HG02938 (cell line): Measurements from ENCODE around the gene ZNF672.
A peak's percentile ranks its signal among the peaks of the same experiment; 100 is the strongest.
"Not testable (repeated sequence)": the region's sequence is repeated elsewhere in the genome, so short reads cannot be mapped to it uniquely, and the experiment has no call there.

ENCODE experiments used
- ATAC-seq: cut with Tn5 transposase; IDR thresholded peaks from one replicate; pipeline ENCODE4 v1.9.1; 2021; ENCODE audit warnings: mild to moderate bottlenecking, moderate library complexity; ENCODE audit not compliant: unreplicated experiment

The ZNF672 gene

GRCh38 chr1:248852481-248853405 is 14.7 kb downstream of the ZNF672 start:
- ATAC-seq, result peak; percentile 42

DNA sequence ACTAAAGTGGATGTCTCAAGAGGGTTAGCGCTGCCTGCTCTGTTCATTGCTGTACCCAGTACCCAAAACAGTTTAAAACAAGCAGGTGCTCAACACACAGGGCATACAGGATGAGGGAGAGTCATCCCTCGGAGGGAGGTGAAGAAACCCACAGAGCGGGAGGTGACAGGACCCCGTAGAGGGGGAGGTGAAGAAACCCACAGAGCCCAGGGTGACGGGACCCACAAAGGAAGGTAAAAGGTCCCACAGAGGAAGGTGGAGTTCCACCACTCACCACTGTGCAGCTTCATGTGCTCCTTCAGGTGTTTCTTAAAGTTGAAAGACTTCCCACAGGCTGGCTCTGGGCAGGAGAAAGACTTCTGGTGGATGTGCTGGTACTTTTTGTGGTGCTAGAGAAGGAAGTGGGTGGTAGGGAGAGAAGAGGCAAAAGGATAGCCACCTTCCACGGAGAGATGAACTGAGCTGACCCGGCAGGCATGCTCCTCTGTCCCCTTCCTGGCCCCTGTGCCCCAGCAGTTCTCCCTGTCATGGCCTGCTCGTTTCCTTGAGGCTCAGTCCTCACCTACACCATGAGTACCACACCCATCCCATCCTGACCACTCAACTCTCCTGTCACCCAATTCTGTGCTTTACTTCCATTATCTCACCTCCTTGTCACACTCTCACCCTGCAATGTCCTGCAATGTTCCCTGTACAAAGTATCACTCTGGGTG is 15.8 kb downstream of the ZNF672 start:
- no peak for ATAC-seq

DNA sequence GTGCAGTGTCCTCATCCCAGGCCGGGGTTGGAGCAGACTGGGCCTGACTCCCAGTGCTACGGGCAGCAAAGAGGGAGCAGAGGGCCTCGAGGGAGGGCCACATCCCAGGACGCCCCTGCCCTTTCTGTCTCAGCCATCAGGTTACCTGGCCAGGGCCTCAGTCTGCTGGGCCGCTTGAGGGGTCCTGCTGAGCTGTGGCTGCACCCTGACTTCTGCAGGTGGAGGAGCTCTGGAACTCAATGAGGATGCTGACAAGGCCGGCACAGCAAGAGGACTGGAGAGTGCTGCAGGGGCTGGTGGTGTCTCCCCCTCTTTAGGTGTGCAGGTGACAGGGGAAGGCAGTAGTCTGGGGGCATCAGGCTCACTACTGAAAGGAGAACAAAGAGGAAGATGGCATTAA is 17.6 kb downstream of the ZNF672 start:
- ATAC-seq, result no peak

- ATAC-seq, result no peak
Measured at GRCh38 chr1:248856176-248856575, 18.2 kb downstream of the ZNF672 start.

DNA sequence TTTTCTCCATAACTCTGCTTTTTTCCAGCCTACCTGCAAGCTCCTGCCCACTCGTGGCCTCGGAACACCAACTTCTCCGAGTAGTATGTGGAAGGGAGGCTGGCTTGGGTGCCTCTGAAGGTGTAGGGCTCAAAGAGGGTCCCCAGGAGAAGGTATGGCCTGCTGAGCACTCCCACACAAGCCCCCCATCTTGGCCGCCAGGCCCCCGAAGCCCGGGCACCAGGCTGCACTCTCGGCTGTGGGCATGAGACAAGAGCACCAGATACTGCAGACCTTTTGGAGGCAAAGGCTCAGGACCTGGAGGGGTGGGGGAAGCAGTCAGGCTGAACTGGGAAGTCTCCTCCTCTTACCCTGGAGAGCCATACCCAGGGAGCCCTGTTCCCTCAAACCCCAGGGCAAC is 19.2 kb downstream of the ZNF672 start:
- ATAC-seq, result no peak

GRCh38 chr1:248857749-248858095 is 19.7 kb downstream of the ZNF672 start:
- peak; percentile 0 for ATAC-seq

- ATAC-seq, result peak; percentile 42
Measured at GRCh38 chr1:248858096-248858890, 20.3 kb downstream of the ZNF672 start.

- ATAC-seq, result peak; percentile 68
Measured at GRCh38 chr1:248858891-248859889, 21.2 kb downstream of the ZNF672 start, which contains the start of gene ZNF692. Gene ZNF692, minus strand, starts transcription at chr1:248859085. Its CDS starts 776 bp downstream, at chr1:248858309.

DNA sequence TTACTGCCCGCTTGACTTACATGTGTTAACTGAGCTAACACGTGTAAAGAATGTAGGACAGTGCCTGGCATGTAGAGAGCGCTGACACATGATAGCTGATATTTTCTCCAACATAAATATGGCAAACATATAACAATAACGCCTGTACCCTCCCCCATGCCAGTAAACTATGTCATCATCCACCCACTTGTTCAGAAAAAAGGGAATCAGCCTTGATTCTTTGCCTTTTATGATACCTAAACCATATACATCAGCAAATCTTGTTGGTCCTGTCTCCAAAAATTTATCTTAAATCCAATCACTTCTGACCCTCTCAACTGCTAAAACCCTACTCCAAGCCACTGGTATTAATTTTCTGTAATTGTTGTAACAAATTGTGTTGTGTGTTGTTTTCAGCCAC is 22.0 kb downstream of the ZNF672 start:
- ATAC-seq, result no peak

- no peak for ATAC-seq
Measured at GRCh38 chr1:248861616-248862015, 23.6 kb downstream of the ZNF672 start.

GRCh38 chr1:248862695-248862997 is 24.6 kb downstream of the ZNF672 start:
- ATAC-seq, result peak; percentile 5

GRCh38 chr1:248862998-248863881 is 25.2 kb downstream of the ZNF672 start:
- ATAC-seq, result peak; percentile 50

- ATAC-seq, result no peak
Measured at GRCh38 chr1:248871837-248872401, 33.9 kb downstream of the ZNF672 start.

DNA sequence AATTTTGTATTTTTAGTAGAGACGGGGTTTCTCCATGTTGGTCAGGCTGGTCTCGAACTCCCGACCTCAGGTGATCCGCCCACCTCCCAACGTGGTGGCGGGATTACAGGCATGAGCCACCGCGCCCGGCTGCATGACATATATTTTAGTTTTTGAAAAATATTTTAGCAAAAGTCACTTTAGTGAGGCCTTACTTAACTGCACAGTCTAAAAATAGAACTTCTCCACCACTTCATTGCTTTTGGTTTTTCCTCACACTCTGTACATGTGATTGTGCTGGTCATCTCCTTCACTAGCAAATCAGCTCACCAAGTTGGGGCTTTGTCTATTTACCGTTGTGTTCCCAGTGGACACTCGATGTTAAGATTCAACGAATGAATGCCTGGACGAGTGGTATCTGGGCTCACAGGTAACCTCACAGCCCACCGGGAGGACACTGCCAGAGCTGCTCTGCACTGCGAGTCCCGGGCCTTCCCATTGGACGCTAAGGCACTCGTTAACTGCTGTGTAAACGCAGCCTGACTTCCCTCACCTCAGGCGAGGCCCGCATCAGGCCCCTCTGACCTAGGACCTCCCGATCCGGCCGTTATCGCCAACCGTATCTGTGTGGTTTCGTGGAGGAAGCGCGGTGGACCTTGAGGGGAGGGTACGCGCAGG is 34.9 kb downstream of the ZNF672 start:
- ATAC-seq, result peak; percentile 28

GRCh38 chr1:248873409-248873992 is 35.5 kb downstream of the ZNF672 start:
- peak; percentile 73 for ATAC-seq

DNA sequence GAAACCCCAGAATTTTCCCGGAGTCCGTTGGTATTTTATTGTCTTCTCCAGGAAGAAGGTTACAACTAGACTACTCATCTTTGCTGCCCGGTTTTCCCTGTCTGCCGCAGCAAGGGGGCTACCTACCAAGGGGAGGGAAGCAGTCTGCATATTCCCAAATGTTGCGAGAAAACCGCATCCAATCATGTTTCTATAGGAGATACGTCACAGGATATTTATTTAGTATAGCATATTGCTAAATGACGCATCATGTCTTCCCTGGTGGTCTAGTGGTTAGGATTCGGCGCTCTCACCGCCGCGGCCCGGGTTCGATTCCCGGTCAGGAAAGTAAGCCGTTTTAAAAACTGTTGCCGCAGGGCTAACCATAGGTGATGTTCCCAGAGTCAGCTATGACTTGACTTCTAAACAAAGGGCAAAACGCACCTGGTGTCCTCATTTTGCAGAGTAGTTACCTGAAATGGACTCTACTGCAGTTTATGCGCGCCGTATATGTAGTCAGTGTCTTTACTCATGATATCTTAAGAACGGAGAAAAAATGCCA is 36.0 kb downstream of the ZNF672 start:
- peak; percentile 57 for ATAC-seq

GRCh38 chr1:248881261-248881660 is 43.2 kb downstream of the ZNF672 start:
- no peak for ATAC-seq

GRCh38 chr1:248882427-248882826 is 44.4 kb downstream of the ZNF672 start:
- not testable (repeated sequence) for ATAC-seq
